Measurements from ENCODE around the gene FNDC3B. TPM values are rescaled to one million over a fixed set of nuclear protein-coding genes. Genes with fewer than 3 reads are reported as not detected.

FNDC3B gene
- total and polyA plus RNA-seq, 2 donors (not counting 3 experiments of a cell fraction or from before 2014, with no cell fraction given) = 91.6 to 295 TPM

GRCh38 chr3:172036541-172037215 lies 2.7 kb upstream of the FNDC3B start:
- Histone ChIP-seq H3K9ac (replicated peaks; ENCODE audit: extremely low read depth, insufficient read depth, low read length) (no peak overlapping the region), H3K4me2 (ENCODE audit: insufficient read depth, low read length) (no peak overlapping the region), H3K27ac (ENCODE audit: insufficient read depth, low read depth, low read length) (no peak overlapping the region), H3K27me3 (ENCODE audit: control insufficient read depth in 2 of 2, insufficient read depth in 2 of 2, low read length in 2 of 2) (no peaks in the 10 kb centered on the region), H3K36me3 (ENCODE audit: control insufficient read depth in 2 of 2, extremely low read depth in 1 of 2, insufficient read depth in 2 of 2, low read length in 2 of 2) (no peaks in the 10 kb centered on the region), H4K20me1 (replicated peaks; ENCODE audit: control insufficient read depth, extremely low read depth, insufficient read depth, low read length) (no peaks in the 10 kb centered on the region), H3K9me3 (replicated peaks; ENCODE audit: control insufficient read depth, insufficient read depth, low read length) (no peaks in the 10 kb centered on the region), H3K4me3 (replicated peaks in 1 of 3; ENCODE audit: insufficient read depth in 1 of 3, low read depth in 1 of 3, low read length in 3 of 3) (no peak overlapping the region), H3K4me1 (ENCODE audit: control insufficient read depth, extremely low read depth, insufficient read depth, low read length) (peaks cover 10% of the 10 kb centered on the region), H3K79me2 (ENCODE audit: control insufficient read depth, insufficient read depth, low read length) (peaks cover 28% of the 10 kb centered on the region), H2AFZ (ENCODE audit: low read depth, low read length) (no peak overlapping the region), H3K9me1 (replicated peaks; ENCODE audit: control insufficient read depth, extremely low read depth, insufficient read depth, low read length) (no peaks in the 10 kb centered on the region)
- ChIA-PET CTCF (interaction anchor here (1.2 kb wide), 1 partner anchor 45 kb away, joined by 3 read pairs; no protein-coding TSS in a partner anchor), POLR2A (no interaction called here)
- TF ChIP-seq EZH2 (IDR thresholded peaks at IDR 0.05; ENCODE audit: borderline replicate concordance, low read depth, low read length, severe bottlenecking) = no peak
- TF ChIP-seq MAX (IDR thresholded peaks at IDR 0.05; ENCODE audit: insufficient read depth, insufficient read length) = no peak
- TF ChIP-seq POLR2A (IDR thresholded peaks at IDR 0.05; ENCODE audit: low read depth, low read length) = no peak
- TF ChIP-seq CTCF (IDR thresholded peaks at IDR 0.05; ENCODE audit: extremely low read depth in 1 of 2, insufficient read depth in 1 of 2, low read depth in 1 of 2, low read length in 2 of 2) = no peak
- no peak for TF ChIP-seq FOS (IDR thresholded peaks at IDR 0.05; ENCODE audit: borderline replicate concordance, insufficient read depth, low read length)
- TF ChIP-seq POLR2AphosphoS5 (IDR thresholded peaks at IDR 0.05; ENCODE audit: insufficient read depth, low read depth, low read length) = no peak
- no peak for TF ChIP-seq MYC (IDR thresholded peaks at IDR 0.05; ENCODE audit: low read depth, low read length)
- TF ChIP-seq JUN (IDR thresholded peaks at IDR 0.05; ENCODE audit: borderline replicate concordance, insufficient read depth, insufficient read length, low read depth) = no peak
- TF ChIP-seq GATA2 (IDR thresholded peaks at IDR 0.05; ENCODE audit: insufficient read depth, insufficient read length, low read depth, low read length) = no peak
- dilution Hi-C loops (cut with MboI; ENCODE audit: extremely low pct_ligation_motif_present, low sequenced_read_pairs) (no loop called here), intact Hi-C loops (cut with micrococcal nuclease) (no loop called here)
- no peak for DNase-seq (ENCODE audit: low read depth, low spot score)
- BruUV-seq (replicated peaks) = no TSS peak
- no peak for FAIRE-seq
